Fibroblast of peridontal ligament (primary cell): ENCODE measurements around the gene ZNF256.

Source experiments
- DNase-seq: peaks from one replicate; pipeline ENCODE4 v3.0.0-alpha.2; 2010; ENCODE audit errors: extremely low read depth

Gene ZNF256

DNA sequence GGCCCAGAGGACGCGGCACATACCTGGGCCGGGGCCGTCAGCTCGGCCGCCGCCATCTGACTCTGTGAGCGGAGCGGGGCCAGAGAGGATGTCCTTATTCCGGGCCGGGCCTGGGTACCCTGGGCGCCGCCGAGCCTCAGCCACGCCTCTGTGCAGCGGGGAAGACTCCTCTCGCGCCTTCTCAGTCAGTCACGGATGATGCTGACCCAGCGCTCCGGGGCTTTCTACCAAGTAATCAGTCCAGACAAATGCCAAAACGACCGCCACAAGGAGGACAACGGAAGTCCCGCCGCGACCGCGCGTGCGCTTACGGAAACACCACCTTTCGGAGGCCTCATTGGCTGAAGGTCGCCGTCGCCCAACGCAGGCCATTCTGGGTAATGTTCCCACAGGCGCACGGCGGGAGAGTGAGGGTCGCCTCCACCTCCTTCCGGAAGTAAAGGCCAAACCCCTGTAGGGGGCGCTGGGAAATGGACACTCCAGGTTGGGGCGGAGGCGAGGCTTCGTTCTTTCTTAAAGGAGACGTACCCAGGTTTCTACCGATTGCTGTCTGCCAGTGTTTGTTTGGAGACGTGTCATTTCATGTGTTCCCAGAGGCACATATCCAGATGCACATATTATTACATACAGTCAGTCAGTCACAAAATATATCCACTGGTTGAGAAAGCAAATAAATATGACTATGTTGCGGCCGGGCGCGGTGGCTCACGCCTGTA, at the start of gene ZNF256:
Gene ZNF256 (minus strand): TSS at position 288 of the 716 bp plus-strand sequence. CDS start 232 bp downstream, at position 56.
- DNase-seq, result peak; percentile 95

DNA sequence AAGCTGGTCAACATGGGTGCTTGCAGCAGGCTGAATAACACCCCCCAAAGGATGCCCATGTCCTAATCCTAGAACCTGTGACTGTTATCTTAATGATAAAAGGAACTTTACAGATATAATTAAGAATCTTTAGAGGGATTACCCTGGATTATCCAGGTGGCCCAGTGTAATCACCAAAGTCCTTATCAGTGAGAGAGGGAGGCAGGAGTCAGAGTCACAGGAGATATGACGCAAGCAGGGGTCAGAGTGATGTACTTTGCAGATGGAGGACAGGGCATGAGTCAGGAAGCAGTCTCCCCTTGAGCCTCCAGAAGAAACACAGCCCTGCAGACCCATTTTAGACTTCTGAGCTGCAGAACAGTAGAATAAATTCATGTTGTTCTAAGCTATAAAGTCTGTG, 45.3 kb upstream of the ZNF256 start:
- DNase-seq, result no peak

DNA sequence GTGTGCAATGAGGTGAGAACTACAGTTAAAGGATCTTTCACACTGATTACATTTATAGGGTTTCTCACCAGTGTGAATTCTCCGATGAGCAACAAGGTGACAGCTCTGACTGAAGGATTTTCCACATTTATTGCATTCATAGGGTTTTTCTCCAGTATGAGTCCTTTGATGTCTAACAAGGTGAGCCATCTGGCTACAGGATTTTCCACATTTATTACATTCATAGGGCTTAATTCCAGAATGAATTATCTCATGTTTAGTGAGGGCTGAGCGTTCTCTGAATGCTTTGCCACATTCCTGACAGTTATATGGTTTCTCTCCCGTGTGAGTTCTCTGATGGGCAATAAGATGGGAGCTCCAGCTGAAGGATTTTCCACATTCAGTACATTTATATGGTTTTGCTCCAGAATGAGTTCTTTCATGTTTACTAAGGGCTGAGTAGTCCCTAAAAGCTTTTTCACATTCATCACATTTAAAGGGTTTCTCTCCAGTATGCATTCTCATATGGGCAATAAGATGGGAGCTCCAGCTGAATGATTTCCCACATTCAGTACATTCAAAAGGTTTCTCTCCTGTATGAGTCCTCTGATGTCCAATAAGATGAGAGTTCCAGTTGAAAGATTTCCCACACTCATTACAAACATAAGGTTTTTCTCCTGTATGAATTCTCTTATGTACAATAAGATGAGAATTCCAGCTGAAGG, 31.2 kb upstream of the ZNF256 start:
- peak; percentile 13 for DNase-seq

DNA sequence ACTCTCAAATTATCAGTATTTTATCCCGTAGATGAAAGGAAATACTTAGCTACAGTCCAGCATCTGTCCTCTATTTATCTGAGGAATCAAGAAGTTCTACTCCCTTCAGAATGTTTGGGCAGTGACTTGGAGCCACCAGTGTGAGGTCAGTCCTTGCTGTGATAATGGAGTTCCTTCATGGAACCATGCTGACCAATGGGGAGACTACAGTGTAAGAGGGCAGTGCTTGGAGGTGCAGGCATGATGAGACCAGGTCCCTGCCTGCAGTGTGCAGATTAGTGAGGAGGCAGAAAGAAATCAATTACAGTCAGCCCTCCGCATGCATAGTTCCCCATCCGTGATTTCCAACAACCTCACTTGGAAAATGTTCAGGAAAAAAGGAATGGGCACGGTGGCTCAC, 26.9 kb upstream of the ZNF256 start, which contains the start of gene C19orf18:
Gene C19orf18 (minus strand): TSS at position 101 of the 400 bp plus-strand sequence. CDS start 102 bp downstream, outside the sequence.
- no peak for DNase-seq

DNA sequence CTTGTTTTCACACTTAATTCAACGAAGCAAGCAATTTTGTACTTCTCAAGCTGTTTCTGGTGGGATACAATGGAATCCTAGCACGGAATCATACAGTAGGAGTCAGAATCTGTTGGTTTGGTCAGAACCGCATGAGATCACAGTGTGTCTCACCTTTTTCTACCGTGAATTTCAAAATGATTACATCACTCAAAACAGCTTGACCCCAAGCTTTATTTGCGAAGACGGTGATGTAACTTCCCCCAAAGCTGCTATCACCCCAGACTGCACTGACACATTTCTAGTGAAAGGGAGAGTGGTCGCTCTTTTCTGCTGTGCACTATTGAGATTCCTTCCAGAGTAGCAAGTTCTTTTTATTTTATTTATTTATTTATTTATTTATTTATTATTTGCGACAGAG, 17.3 kb upstream of the ZNF256 start:
- DNase-seq, result no peak

DNA sequence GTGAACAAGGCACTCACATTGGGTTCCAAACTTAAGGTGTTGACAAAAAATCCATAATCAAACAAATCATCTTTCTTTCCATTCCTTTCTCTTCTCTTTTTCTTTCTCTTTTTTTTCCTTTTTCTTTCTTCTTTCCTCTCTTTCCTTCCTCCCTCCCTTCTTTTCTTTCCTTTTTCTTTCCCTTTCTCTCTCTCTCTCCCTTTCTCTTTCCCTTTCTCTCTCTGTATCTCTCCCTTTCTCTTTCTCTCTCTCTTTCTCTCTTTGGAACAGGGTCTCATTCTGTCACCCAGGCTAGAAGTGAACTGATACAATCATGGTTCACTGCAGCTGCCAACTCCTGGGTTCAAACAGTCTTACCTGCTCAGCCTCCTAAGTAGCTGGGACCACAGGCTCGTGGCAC, 14.3 kb upstream of the ZNF256 start:
- no peak for DNase-seq

DNA sequence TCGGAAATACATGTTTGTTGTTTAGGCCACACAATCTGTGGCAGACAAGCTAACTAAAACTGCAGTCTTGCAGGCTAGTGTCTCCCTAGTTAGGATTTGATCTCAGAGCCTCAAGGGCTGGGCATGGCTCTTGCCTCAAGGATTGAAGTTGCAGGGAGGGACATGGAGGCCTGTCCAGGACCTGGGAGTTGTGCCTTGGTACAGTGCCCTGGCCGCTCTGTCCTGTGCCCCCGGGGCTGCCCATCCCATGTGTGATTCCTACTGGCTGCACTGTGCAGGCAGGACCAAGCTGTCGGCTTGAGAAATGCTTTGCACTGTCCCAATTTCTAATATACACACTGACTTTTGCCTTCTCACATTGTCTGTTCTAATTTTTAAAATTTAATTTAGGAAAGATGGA, 7.5 kb upstream of the ZNF256 start:
- no peak for DNase-seq

DNA sequence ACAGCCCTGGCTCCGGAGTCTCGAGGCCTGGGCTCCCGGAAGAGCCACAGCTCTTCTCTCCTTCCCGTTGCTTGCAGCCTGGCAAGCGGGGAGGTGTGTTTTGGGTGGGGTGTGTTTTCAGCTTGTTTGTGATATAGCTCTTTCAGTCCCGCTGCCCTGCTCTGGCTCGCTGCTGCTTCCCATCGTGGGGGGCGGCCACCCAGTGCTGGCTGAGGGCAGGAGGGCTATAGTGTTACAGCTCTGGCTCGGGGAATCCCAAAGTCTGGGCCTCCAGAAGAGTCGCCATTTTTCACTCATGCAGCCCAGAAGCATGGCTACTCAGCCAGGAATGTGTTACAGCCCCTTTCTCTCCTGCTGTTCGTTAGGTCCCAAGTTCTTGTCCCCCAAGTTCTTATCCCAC, 2.2 kb upstream of the ZNF256 start:
- no peak for DNase-seq

DNA sequence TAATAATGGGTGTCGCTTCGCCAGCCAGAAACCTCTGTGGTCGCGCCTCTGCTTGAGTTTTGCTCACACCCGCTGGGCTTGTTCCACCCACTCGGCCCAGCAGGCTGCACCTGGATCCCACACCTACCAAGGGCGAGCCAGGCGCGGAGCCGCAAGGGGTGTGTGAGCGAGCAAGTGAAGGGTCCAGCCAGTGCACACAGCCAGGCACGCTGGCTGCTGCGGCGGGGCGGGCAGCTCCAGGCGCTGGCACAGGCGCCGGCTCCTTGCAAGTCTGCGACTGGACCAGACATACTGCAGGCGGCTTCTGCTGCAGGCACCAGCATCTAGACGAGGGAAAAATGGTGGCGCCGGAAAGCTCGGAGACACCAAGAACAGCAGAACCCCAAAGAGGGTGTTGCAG, 1.8 kb upstream of the ZNF256 start:
- no peak for DNase-seq

DNA sequence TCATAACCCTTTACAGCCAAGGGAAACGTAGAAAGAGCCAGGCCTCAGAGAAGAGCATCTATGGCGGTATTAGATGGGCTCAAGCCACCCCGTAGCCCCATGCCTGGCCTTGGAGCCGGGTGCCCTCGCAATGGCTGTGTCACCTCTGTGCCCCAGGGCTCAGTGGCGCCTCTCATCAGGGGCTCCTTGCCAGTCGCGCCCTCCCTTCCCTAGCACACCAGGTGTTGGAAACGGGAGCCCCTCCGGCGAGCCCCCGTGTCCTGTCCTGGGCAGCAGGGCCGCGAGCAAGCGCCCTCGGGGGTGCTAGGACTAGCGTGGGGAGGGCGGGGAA, 453 bp downstream of the ZNF256 start:
- no peak for DNase-seq

DNA sequence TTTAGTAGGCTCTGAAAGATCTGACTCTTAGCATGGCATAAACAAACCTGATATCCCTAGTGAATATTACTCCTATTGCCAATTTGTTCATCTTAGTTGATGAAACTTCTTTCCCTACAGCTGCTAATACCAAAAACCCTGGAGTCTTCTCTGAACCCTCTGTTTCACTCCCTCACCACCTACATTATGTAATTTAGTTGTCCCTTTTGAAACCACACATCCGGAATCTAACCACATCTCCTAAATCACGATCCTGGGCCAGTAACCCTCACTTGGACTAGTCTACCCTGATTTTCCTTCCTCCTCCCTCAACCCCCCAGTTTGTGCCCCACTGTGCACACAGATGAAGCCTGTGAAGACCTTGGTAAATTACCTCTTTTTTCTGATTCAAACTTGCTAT, 1.2 kb downstream of the ZNF256 start:
- DNase-seq, result no peak

DNA sequence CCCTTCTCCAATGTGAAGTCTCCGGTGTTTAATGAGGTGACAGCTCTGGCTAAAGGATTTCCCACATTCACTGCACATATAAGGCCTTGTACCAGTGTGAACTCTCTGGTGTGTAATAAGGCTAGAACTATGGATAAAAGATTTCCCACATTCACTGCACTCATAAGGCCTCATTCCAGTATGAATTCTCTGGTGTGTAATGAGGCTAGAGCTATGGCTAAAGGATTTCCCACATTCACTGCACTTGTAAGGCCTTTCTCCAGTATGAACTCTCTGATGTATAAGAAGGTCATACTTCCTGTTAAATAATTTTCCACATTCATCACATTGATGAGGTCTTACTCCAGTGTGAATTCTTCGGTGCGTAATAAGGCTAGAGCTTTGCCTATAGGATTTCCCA, 5.9 kb downstream of the ZNF256 start:
- no peak for DNase-seq

DNA sequence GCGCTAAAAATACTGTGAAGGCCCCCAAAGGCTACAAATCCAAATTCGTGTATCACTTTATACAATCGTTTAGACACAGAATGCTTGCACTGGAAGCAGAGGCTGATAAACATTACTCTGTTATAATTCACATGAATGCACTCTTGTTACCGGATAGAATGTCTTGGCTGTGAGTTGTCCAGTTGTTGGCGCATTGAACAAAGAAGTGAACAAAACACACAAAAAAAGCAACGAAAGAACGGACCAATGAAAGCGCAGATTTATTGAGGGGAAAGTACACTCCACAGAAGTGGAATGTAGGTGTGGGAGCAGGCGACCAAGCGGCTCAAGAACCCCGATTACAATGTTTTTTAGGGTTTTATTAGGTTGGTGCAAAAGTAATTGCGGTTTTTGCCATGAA, 11.8 kb downstream of the ZNF256 start:
- no peak for DNase-seq

DNA sequence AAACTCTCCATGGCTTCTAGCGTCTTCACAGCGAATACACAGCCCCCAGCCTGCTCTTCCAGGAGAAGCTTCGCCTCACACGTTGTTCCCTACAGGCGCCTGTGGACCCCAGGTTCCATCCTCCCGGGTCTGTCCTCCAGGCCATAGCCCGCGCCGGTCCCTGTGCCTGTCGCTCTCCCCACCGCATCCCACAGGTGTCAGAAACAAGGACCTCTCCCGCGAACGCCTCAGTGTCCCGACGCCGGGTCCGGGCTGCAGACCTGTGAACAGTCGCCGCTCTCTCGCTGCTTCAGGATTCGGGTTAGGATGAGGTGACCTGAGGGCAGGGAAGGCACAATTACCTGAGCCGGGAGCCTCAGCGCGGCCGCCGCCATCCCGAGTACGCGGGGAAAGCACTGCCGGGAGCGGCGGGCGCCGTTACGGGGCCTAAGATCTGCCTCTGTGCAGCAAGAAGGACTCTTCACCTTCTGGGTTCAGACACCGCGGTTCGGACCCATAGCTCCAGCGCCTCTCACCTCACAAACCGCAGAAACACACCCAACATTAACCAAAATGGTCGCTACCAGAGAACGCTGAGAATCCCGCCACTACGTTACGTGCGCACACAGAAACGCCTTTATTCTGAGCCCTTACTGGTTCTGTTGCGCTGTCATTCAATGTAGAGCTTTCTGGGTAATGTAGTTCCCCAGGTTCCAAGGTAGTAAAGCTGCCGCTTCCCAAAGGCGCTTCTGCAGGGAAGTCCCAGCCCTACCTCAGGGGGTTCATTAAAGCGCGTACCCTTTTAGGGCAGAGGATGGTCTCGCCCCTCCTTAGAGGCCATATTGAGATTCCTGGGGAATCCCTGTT, 12.5 kb downstream of the ZNF256 start, which contains the start of gene ZNF418:
Gene ZNF418 (minus strand): TSS at position 583 of the 846 bp plus-strand sequence. CDS start 1,580 bp downstream, outside the sequence.
- peak; percentile 88 for DNase-seq

DNA sequence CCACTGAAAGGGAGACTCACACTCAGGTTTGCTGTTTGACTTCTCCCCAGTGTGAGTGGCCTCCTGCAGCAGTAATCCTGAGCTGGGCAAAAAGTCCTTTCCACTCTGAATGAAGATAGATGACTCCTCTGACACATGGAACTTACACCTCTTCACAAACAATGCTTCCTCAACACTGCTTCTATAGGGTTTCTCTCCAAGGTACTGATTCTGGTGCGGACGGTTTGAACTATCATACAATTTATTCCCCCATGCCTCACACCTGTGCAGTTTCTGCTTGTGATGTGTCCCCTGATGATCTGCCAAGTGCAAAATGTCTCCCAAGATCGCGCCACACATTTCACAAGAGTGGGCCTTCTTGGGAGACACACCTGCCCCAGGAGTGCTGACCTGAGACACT, 19.9 kb downstream of the ZNF256 start:
- DNase-seq, result no peak

DNA sequence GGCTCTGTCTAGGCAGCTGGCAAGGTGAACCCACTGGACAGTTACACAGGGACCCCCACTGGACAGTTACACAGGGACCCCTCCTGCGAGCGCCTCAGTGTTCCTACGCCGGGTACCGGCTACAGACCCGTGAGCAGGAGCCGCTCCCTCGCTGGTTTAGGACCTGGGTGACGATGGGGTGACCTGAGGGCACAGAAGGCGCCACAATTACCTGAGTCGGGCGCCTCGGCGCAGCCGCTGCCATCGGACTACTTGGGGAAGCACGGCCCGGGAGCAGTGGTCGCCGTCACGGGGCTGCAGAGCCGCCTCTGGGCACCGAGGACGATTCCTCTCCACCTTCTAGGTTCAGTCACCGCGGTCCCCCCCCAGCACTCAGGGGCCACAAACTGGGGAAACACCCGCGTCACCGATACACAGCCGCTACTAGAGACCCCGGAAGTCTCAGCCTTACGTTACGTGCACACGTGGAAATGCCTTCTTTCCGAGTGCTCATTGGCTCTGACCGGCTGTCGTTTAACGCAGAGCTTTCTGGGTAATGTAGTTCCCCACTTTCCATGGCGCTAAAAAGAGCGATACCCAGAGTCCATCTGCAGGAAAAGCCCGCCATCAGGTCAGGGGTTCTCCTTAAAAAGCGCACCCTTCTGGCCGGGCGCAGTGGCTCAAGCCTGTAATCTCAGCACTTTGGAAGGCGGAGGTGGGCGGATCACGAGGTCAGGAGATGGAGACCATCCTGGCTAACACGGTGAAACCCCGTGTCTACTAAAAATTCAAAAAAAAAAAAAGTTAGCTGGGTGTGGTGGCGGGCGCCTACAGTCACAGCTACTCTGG, 31.1 kb downstream of the ZNF256 start, which contains the start of gene ZNF417:
Gene ZNF417 (minus strand): TSS at position 425 of the 828 bp plus-strand sequence. CDS start 181 bp downstream, at position 244.
- DNase-seq, result peak; percentile 96

DNA sequence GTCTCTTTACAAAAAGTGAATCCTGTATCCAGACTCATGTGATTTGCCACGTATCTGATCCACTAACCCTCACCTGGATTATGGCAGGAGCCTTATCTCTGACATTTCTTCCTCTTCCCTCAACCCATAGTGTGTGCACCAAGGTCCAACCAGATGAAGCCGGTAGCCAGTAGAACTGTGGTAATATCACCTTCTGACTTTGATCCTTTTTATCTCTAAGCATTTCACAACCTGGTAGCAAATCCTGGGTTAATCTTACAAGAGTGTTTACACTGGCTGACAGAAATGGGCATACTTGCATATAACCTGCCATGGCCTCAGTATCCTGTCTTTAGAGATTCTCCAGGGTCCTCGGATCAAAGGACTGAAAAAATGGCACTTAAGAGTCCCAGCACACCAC, 33.0 kb downstream of the ZNF256 start:
- DNase-seq, result no peak

DNA sequence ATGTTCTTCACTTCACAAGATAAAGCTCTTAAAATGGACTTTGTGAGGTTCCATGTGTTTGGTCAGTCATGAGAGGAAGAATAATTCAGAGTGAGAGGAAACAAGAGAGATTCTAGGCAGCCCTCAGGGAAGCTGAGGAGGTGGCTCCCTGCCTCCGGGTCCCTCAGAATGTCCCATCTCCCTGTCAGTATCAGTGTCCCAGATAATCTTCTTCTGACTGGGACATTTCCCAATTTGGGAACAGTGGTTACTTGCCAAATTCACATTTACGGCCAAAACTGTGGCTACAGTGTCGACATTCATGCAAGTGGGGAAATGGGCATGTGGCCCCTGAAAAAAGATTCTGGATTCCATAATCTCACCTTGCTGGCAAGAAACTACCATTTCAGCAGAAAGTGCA, 40.1 kb downstream of the ZNF256 start:
- DNase-seq, result no peak

DNA sequence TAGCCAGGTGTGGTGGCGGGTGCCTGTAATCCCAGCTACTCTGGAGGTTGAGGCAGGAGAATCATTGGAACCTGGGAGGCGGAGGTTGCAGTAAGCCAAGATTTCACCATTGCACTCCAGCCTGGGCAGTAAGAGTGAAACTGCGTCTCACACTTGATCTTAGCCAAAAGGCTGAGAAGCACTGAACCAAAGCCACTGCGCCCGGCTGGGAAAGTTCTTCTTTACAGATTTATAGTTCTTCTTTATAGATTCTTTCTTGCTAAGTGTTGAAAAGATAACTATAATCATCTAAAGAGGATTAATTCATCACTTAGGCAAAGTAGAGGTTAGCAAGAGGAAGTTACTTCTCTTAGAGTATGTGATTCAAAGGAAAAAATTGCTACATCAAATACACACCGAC, 42.2 kb downstream of the ZNF256 start:
- no peak for DNase-seq

DNA sequence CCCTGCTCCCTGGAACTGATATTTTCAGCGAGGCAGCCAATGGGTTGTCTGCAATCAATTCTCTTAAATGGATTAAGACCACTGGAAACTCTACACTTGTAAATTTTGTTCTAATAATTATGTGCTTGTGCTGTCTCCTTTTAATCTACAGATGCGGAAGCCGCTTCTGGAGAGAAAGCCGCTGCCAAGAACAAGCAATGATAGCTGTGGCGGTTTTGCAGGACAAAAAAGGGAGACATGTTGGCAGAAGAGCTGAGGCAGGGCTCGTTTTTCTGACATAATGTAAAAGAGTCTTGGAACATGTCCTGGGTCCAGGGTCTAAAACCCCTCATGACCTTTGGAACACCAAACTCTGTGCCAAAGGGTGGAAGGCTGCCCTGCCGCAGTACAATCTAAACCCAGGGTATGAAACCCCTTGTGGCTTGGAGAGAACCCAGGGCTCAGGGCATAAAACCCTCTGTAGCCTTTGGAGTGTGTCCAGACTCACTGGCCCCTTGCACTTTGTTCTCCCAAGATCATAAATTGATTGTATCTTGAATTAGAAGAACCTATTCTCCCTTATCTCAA, 43.8 kb downstream of the ZNF256 start:
- no peak for DNase-seq

DNA sequence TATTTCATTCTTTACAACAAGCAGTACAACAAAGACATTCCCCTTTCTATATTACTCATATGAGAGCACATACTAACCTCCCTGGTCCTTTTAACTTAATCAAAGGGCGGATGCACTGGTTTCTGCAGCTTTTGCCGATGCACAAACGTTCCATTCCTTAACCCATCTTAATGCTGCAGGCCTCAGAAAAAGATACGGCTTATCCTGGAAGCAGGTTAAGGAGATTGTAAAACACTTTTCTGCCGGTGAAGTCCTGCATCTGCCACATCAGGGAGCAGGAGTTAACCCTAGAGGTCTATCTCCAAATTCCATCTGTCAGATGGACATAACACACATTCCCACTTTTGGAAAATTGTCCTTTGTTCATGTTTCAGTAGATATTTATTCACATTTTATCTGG, 47.2 kb downstream of the ZNF256 start:
- DNase-seq, result no peak
